Activated naive CD4-positive, alpha-beta T cell treated with anti-CD3 and anti-CD28 coated beads, Interleukin-2, amount 10 ng/mL, durations not matched to agents 7 days and 5 days (primary cell): ENCODE measurements around the gene HDAC9.

Source experiments
- CTCF ChIA-PET: fragments of 350-600 bp; sonication (Branson Sonifier 250); formaldehyde crosslinking; loops from one replicate; lab custom pipeline; 2021; ENCODE audit warnings: antibody characterized with exemption; lab: Charles Lee
- DNase-seq: peaks from one replicate; pipeline ENCODE4 v3.0.0-alpha.2; 2020
- H3K27ac Mint-ChIP-seq: one replicate; pipeline ENCODE4 v1.8.0; 2021; ENCODE audit warnings: mild to moderate bottlenecking, moderate library complexity, mixed read lengths
- H3K27me3 Mint-ChIP-seq: one replicate; pipeline ENCODE4 v1.8.0; 2021; ENCODE audit warnings: mild to moderate bottlenecking, mixed read lengths
- H3K36me3 Mint-ChIP-seq: one replicate; pipeline ENCODE4 v1.8.0; 2021; ENCODE audit warnings: mixed read lengths
- H3K4me1 Mint-ChIP-seq: one replicate; pipeline ENCODE4 v1.8.0; 2021; ENCODE audit warnings: mixed read lengths
- H3K4me3 Mint-ChIP-seq: one replicate; pipeline ENCODE4 v1.8.0; 2021; ENCODE audit warnings: mild to moderate bottlenecking, moderate library complexity, mixed read lengths
- H3K9me3 Mint-ChIP-seq: one replicate; pipeline ENCODE4 v1.8.0; 2021; ENCODE audit warnings: mixed read lengths

The HDAC9 gene

GRCh38 chr7:18803923-18804322 is 308.4 kb downstream of the HDAC9 start:
- H3K9me3 Mint-ChIP-seq, result no peaks in the 10 kb centered on the region
- H3K27me3 Mint-ChIP-seq, result no peaks in the 10 kb centered on the region
- H3K27ac Mint-ChIP-seq, result no peak overlapping the region
- no peaks in the 10 kb centered on the region for H3K36me3 Mint-ChIP-seq
- CTCF ChIA-PET, result no interaction called here
- H3K4me3 Mint-ChIP-seq, result no peak overlapping the region
- DNase-seq, result no peak
- H3K4me1 Mint-ChIP-seq, result no peaks in the 10 kb centered on the region

GRCh38 chr7:18806177-18806576 is 310.6 kb downstream of the HDAC9 start:
- CTCF ChIA-PET, result no interaction called here
- no peak for DNase-seq
- H3K27ac Mint-ChIP-seq, result no peak overlapping the region
- H3K36me3 Mint-ChIP-seq, result no peaks in the 10 kb centered on the region
- no peaks in the 10 kb centered on the region for H3K27me3 Mint-ChIP-seq
- H3K4me3 Mint-ChIP-seq, result no peak overlapping the region
- H3K4me1 Mint-ChIP-seq, result no peaks in the 10 kb centered on the region
- no peaks in the 10 kb centered on the region for H3K9me3 Mint-ChIP-seq

- H3K36me3 Mint-ChIP-seq, result no peaks in the 10 kb centered on the region
- H3K4me3 Mint-ChIP-seq, result no peak overlapping the region
- no peak overlapping the region for H3K27ac Mint-ChIP-seq
- no peaks in the 10 kb centered on the region for H3K4me1 Mint-ChIP-seq
- no peaks in the 10 kb centered on the region for H3K27me3 Mint-ChIP-seq
- CTCF ChIA-PET, result no interaction called here
- peaks cover 3% of the 10 kb centered on the region for H3K9me3 Mint-ChIP-seq
- DNase-seq, result no peak
Measured at GRCh38 chr7:18808026-18808425, 312.5 kb downstream of the HDAC9 start.

DNA sequence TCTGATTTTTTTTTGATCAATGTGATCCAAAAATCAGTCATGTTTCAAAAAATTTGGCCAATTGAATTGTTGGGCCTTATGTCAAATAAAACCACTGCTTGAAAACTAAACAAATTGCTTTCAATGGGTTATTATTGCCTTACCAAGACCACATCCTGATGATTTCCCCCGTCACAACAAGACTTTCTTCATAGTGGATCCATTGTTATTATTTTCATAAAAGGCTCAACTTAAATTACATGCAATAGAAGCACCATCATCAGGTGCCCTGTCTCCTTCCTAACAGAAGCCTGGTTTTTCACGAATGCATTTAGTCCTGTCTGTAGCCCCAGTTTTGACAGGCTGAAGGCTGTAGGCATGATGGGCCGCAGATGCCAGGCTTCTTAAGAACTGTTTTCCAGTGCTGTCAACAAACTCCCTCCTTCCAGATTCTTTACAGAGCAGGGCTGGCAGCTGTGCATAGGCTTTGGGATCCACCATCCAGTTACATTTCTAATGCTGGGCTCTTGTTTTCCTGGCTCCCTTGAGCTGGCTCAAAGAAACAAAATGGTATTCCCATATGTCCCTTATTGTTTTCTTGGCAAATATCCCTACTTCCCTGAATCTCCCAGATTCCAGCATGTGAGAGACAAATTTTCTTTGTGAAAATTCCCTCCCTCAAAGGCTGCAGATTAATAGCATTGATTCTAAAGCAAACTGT is 319.9 kb downstream of the HDAC9 start:
- CTCF ChIA-PET, result no interaction called here
- H3K9me3 Mint-ChIP-seq, result peaks cover 5% of the 10 kb centered on the region
- H3K36me3 Mint-ChIP-seq, result no peaks in the 10 kb centered on the region
- H3K27me3 Mint-ChIP-seq, result no peaks in the 10 kb centered on the region
- no peak overlapping the region for H3K4me3 Mint-ChIP-seq
- H3K27ac Mint-ChIP-seq, result no peak overlapping the region
- H3K4me1 Mint-ChIP-seq, result no peaks in the 10 kb centered on the region
- no peak for DNase-seq

DNA sequence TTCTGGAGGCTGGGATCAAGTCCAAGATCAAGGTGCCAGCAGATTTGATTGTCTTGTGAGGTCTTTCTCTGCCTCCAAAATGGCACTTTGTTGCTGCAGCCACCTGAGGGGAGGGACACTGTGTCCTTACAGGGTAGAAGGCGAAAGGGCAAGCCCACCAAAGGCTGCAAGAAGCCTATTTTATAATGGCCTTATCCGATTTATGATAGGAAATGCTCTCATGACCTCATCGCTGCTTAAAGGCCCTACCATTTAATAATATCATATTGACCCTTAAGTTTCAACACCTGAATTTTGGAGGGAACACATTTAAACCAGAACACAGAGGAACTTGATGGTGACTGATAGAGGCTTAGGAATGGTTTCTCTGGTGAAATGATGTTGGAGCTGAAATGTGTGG is 325.4 kb downstream of the HDAC9 start:
- no peak overlapping the region for H3K4me3 Mint-ChIP-seq
- CTCF ChIA-PET, result no interaction called here
- H3K36me3 Mint-ChIP-seq, result no peaks in the 10 kb centered on the region
- no peak overlapping the region for H3K27ac Mint-ChIP-seq
- no peaks in the 10 kb centered on the region for H3K27me3 Mint-ChIP-seq
- no peaks in the 10 kb centered on the region for H3K4me1 Mint-ChIP-seq
- H3K9me3 Mint-ChIP-seq, result peaks cover 5% of the 10 kb centered on the region
- DNase-seq, result no peak

DNA sequence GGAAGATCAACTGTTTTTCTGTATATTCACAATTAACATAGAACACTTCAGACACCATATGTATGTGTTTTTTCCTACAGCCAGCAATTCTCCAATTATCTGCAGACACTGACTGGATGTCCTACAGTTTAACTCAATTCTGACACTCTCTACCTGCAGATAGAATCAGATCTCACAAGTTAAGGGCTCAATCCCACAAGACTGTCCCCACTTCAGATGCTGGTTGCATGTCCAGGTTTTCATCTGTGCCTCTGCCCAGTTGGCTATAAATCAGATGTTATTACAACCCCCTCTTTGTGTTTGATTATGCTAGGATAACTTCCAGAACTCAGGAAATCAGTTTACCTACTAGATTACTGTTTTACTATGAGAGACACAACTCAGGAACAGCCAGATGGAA is 326.0 kb downstream of the HDAC9 start:
- H3K27ac Mint-ChIP-seq, result no peak overlapping the region
- H3K36me3 Mint-ChIP-seq, result no peaks in the 10 kb centered on the region
- CTCF ChIA-PET, result no interaction called here
- no peak for DNase-seq
- no peak overlapping the region for H3K4me3 Mint-ChIP-seq
- peaks cover 2% of the 10 kb centered on the region for H3K9me3 Mint-ChIP-seq
- no peaks in the 10 kb centered on the region for H3K27me3 Mint-ChIP-seq
- H3K4me1 Mint-ChIP-seq, result no peaks in the 10 kb centered on the region

GRCh38 chr7:18824157-18824556 is 328.6 kb downstream of the HDAC9 start:
- Mint-ChIP-seq H3K27me3 (no peaks in the 10 kb centered on the region), H3K4me3 (no peak overlapping the region), H3K36me3 (no peaks in the 10 kb centered on the region), H3K9me3 (peaks cover 2% of the 10 kb centered on the region), H3K27ac (no peak overlapping the region), H3K4me1 (no peaks in the 10 kb centered on the region)
- CTCF ChIA-PET, result no interaction called here
- DNase-seq, result no peak

DNA sequence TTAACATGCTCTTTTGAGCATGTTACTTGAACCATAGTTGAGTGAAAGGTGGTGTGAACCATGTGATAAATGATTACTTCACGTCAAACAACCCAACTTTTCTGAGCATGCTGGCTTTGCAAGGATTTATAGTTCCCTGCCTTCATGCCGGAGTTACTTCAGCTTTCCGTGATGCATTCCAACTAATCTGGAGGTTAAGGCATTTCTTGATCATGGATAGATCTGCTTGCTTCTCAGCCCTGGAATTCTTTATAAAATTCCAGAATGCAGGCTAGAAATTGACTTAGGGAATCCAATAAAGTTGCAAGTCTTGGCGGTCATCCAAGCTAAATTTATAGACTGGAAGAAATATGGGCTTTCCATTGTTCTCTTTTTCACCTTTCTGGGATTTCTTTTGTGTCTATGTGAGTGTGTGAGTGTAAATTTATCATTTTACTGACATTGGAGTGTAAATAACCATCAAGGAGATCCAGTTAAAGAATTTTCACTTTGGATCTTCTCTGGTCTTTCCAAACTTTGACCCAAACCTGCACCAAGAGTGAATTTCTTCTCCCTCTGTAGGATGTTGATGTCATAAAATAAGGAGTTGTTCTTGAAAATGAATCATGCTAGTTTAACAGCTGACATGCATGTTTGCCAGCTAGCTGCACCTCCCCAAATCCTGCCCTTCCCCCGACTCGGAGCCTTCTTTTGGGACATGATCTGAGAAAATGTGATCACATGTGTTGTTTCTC is 332.9 kb downstream of the HDAC9 start:
- DNase-seq, result no peak
- CTCF ChIA-PET, result no interaction called here
- H3K27ac Mint-ChIP-seq, result no peak overlapping the region
- H3K4me1 Mint-ChIP-seq, result no peaks in the 10 kb centered on the region
- peaks cover 11% of the 10 kb centered on the region for H3K9me3 Mint-ChIP-seq
- H3K27me3 Mint-ChIP-seq, result no peaks in the 10 kb centered on the region
- no peak overlapping the region for H3K4me3 Mint-ChIP-seq
- no peaks in the 10 kb centered on the region for H3K36me3 Mint-ChIP-seq

DNA sequence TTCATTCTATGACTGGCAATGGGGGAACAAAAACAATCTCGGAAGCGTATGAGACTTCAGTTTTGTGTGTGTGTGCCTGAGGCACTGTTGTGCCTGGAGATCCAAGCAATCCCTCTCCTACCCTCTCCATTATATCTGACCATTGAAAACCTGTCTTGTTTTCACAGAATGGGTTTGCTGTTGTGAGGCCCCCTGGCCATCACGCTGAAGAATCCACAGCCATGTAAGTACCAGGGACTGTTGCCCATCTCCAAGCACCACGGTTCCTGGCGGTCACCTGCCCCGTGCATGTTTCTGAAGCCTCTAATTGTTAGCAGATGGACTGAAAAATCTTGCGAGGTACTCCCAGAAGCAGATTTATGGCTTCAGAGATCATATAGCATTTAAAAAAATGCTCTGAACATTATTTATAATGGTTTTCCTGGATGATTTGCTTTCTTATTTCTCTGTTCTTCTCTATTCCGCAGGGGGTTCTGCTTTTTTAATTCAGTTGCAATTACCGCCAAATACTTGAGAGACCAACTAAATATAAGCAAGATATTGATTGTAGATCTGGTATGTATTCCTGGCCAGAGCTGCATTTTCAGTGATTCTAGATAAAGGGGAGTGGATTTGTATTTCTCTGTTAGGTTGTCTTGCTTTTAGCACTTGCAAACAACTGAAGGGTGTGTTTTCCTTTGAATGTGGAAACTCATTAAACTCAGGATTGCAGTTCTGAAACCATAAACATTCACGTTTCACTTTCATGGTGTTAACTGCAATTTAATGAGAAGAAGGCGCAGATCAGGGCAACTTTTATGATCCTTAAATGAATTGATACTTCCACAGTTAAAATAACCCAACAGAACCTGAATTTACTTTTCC is 333.7 kb downstream of the HDAC9 start:
- H3K27me3 Mint-ChIP-seq, result no peaks in the 10 kb centered on the region
- no peak overlapping the region for H3K4me3 Mint-ChIP-seq
- CTCF ChIA-PET, result no interaction called here
- H3K4me1 Mint-ChIP-seq, result no peaks in the 10 kb centered on the region
- peaks cover 11% of the 10 kb centered on the region for H3K9me3 Mint-ChIP-seq
- no peak overlapping the region for H3K27ac Mint-ChIP-seq
- no peak for DNase-seq
- no peaks in the 10 kb centered on the region for H3K36me3 Mint-ChIP-seq

DNA sequence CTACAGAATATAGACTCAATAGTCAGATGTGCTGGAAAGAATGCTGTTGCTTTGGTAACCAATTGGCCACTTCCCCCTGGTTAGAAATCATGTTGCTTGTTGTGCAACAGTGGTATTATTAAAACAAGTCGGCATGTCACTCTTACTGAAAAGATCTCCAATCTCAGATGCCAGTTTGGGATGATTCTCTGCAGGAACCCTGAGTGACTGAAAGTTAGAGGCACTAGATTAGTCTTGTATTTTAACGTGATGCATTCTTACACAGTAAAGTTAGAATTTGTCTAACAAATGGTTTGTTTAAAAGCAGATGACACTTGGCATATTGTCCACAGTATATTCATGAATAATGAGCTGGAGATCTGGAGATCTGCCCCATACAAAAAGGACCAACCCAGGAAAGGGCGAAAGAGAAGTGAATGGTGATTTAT is 334.3 kb downstream of the HDAC9 start:
- no peaks in the 10 kb centered on the region for H3K4me1 Mint-ChIP-seq
- H3K36me3 Mint-ChIP-seq, result no peaks in the 10 kb centered on the region
- no peaks in the 10 kb centered on the region for H3K27me3 Mint-ChIP-seq
- no peak overlapping the region for H3K4me3 Mint-ChIP-seq
- peaks cover 11% of the 10 kb centered on the region for H3K9me3 Mint-ChIP-seq
- H3K27ac Mint-ChIP-seq, result no peak overlapping the region
- DNase-seq, result no peak
- CTCF ChIA-PET, result no interaction called here

DNA sequence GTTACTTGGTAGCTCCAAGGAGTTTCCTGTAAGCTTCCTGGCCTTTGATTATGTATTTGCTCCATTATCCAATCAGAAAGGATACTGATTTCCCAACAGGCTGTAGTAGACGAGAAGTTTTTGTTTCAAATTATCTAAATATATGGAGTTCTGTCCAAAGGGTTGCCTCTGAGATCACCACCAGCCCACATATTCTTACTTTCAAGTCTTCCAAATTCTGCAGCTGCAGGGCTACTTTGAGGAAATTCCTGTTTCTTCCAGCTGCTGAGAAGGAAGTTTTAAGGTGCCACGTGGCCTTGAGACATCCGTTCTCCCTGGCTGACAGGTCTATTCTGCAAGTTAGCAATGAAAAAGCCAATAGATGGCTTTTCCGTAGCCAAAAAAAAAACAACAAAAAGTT is 335.9 kb downstream of the HDAC9 start:
- no peaks in the 10 kb centered on the region for H3K36me3 Mint-ChIP-seq
- CTCF ChIA-PET, result interaction anchor here (1.1 kb wide), 1 partner anchor 21 kb away, joined by 3 read pairs; no protein-coding TSS in a partner anchor
- H3K27ac Mint-ChIP-seq, result no peak overlapping the region
- H3K4me1 Mint-ChIP-seq, result no peaks in the 10 kb centered on the region
- H3K4me3 Mint-ChIP-seq, result no peak overlapping the region
- peaks cover 11% of the 10 kb centered on the region for H3K9me3 Mint-ChIP-seq
- no peak for DNase-seq
- no peaks in the 10 kb centered on the region for H3K27me3 Mint-ChIP-seq

DNA sequence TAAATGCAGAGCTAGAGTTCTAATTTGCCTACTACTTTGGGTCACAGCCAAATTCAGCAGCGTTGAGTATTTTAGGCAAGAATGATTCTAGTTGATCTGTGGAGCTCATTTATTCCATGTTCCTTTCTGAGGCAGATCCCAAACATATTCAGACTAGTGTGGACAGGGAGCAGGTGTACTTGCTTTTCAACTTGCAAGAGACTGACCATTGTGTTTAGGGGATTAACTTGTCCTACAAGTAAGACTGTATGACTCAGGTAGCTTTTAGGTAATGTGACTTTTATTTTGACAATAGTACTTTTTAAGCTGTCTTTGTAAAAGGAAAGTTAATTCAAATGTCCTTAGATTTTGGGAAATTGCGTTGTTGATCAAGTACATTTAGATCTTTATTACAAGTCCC is 336.4 kb downstream of the HDAC9 start:
- H3K27me3 Mint-ChIP-seq, result no peaks in the 10 kb centered on the region
- H3K4me1 Mint-ChIP-seq, result no peaks in the 10 kb centered on the region
- no peak overlapping the region for H3K27ac Mint-ChIP-seq
- no peak for DNase-seq
- no peak overlapping the region for H3K4me3 Mint-ChIP-seq
- H3K36me3 Mint-ChIP-seq, result no peaks in the 10 kb centered on the region
- H3K9me3 Mint-ChIP-seq, result peaks cover 11% of the 10 kb centered on the region
- CTCF ChIA-PET, result interaction anchor here (1.1 kb wide), 1 partner anchor 21 kb away, joined by 3 read pairs; no protein-coding TSS in a partner anchor

DNA sequence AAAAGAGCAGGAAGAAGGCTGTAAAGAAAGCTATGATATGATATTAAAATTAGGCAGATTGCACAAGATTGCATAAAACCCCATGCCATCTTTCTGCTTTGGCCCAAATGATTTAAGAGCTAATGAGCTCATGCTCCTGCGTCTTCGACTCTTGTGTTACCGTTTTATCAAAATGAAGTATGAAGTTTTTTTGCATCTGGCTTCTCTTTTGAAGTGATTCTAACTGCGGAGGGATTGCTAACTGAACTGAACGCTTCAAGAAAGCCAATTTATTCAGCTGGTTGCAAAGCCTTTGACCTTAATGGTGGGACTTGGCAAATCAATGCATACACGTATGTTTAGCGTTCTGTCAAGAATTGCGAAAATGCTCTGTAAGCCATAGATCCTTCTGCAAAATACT is 339.0 kb downstream of the HDAC9 start:
- Mint-ChIP-seq H3K4me3 (no peak overlapping the region), H3K4me1 (no peaks in the 10 kb centered on the region), H3K36me3 (no peaks in the 10 kb centered on the region), H3K27me3 (no peaks in the 10 kb centered on the region), H3K9me3 (peaks cover 8% of the 10 kb centered on the region), H3K27ac (no peak overlapping the region)
- no peak for DNase-seq
- CTCF ChIA-PET, result no interaction called here

GRCh38 chr7:18835001-18835690 is 339.6 kb downstream of the HDAC9 start:
- Mint-ChIP-seq H3K36me3 (no peaks in the 10 kb centered on the region), H3K9me3 (peaks cover 4% of the 10 kb centered on the region), H3K4me1 (no peaks in the 10 kb centered on the region), H3K4me3 (no peak overlapping the region), H3K27me3 (no peaks in the 10 kb centered on the region), H3K27ac (no peak overlapping the region)
- DNase-seq, result no peak
- CTCF ChIA-PET, result no interaction called here
